HG03521 (cell line): ENCODE measurements around the gene APPBP2.
"Not testable (repeated sequence)": the region's sequence is repeated elsewhere in the genome, so short reads cannot be mapped to it uniquely, and the experiment has no call there.

ENCODE experiments used
- ATAC-seq: cut with Tn5 transposase; IDR thresholded peaks from one replicate; pipeline ENCODE4 v1.9.1; 2021; ENCODE audit warnings: mild to moderate bottlenecking, moderate library complexity; ENCODE audit not compliant: unreplicated experiment

APPBP2 gene

GRCh38 chr17:60442271-60443173 lies 83.5 kb downstream of the APPBP2 start:
- no peak for ATAC-seq

- no peak for ATAC-seq
These were observed 86.5 kb downstream of the APPBP2 start for GRCh38 chr17:60439501-60439900.

GRCh38 chr17:60436676-60437075 lies 89.4 kb downstream of the APPBP2 start:
- ATAC-seq = no peak

GRCh38 chr17:60435244-60436167 lies 90.5 kb downstream of the APPBP2 start:
- ATAC-seq = no peak

GRCh38 chr17:60433021-60433997 lies 92.7 kb downstream of the APPBP2 start:
- ATAC-seq = not testable (repeated sequence)

GRCh38 chr17:60430561-60430960 lies 95.5 kb downstream of the APPBP2 start:
- not testable (repeated sequence) for ATAC-seq

- ATAC-seq = not testable (repeated sequence)
These were observed 97.6 kb downstream of the APPBP2 start for GRCh38 chr17:60428491-60428890.

- no peak for ATAC-seq
These were observed 99.4 kb downstream of the APPBP2 start for GRCh38 chr17:60426596-60426995.

- ATAC-seq = no peak
These were observed 100.4 kb downstream of the APPBP2 start for GRCh38 chr17:60425626-60426025.

GRCh38 chr17:60423865-60424264 lies 102.2 kb downstream of the APPBP2 start:
- no peak for ATAC-seq

- ATAC-seq = no peak
These were observed 103.8 kb downstream of the APPBP2 start, which contains the start of gene CHCT1 for GRCh38 chr17:60422162-60422665. Gene CHCT1, plus strand, starts transcription at chr17:60422489. Its CDS starts 104 bp downstream, at chr17:60422593.

- ATAC-seq = peak; percentile 83
These were observed 104.5 kb downstream of the APPBP2 start for GRCh38 chr17:60421273-60422161.

GRCh38 chr17:60419875-60420274 lies 106.2 kb downstream of the APPBP2 start:
- not testable (repeated sequence) for ATAC-seq

GRCh38 chr17:60419003-60419402 lies 107.0 kb downstream of the APPBP2 start:
- ATAC-seq = not testable (repeated sequence)

GRCh38 chr17:60416368-60416925 lies 109.6 kb downstream of the APPBP2 start:
- no peak for ATAC-seq

GRCh38 chr17:60415146-60415545 lies 110.9 kb downstream of the APPBP2 start:
- ATAC-seq = no peak

- no peak for ATAC-seq
These were observed 113.3 kb downstream of the APPBP2 start for GRCh38 chr17:60412701-60413100.

GRCh38 chr17:60410001-60410400 lies 116.0 kb downstream of the APPBP2 start:
- ATAC-seq = no peak

- ATAC-seq = no peak
These were observed 119.2 kb downstream of the APPBP2 start for GRCh38 chr17:60406887-60407286.
